Measurements from ENCODE around the gene CPA5.

DNA sequence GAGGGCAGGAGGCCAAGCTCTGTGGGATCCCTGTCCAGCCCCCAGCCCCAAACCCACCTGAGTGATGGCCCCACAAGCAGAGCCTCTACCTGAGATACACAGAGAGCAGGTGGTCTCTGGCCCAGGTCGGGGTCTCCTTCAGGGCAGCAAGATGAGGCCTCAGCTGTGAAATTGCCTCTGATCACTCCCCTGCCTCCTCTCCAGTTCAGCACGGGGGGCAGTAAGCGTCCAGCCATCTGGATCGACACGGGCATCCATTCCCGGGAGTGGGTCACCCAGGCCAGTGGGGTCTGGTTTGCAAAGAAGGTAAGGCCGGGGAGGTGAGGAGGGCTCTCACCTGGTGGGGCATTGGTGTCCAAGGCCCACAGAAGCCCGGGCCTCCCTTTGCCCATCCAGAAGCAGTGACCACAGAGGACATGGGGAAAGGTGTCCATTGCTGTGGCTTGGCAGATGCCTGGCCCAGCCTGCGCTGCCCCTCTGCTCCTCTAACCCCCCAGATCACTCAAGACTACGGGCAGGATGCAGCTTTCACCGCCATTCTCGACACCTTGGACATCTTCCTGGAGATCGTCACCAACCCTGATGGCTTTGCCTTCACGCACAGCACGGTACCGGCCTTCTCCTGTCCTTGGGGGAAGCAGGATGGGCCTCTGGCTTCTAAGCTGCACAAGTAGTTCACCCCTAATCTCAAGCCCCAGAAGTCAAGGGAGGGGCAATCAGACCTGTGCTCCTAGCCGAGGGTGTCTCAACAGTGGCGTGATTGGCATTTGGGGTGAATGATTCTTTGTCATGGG is 38.8 kb downstream of the CPA5 start:
- TF ChIP-seq STAT1 (conservative IDR thresholded peaks at IDR 0.05) (no peak), CTCF (IDR thresholded peaks at IDR 0.05 in 2 of 3, conservative IDR thresholded peaks at IDR 0.05 in 1 of 3; ENCODE audit: control insufficient read depth in 2 of 3, extremely low read depth in 1 of 3, insufficient read depth in 1 of 3, low read depth in 3 of 3, low read length in 3 of 3) (no peak), KDM1A (IDR thresholded peaks at IDR 0.05; ENCODE audit: borderline replicate concordance) (no peak), NRF1 (conservative IDR thresholded peaks at IDR 0.05; ENCODE audit: low read depth, low read length) (no peak), EGR1 (IDR thresholded peaks at IDR 0.05; ENCODE audit: borderline replicate concordance in 1 of 2, low read depth in 2 of 2, low read length in 2 of 2) (no peak), PAX8 (IDR thresholded peaks at IDR 0.05) (no peak), POLR2A (IDR thresholded peaks at IDR 0.05; ENCODE audit: low read depth, low read length) (no peak), ZNF24 (IDR thresholded peaks at IDR 0.05) (no peak), BHLHE40 (IDR thresholded peaks at IDR 0.05; ENCODE audit: borderline replicate concordance in 1 of 2, low read depth in 2 of 2, low read length in 1 of 2) (no peak), DPF2 (IDR thresholded peaks at IDR 0.05) (no peak), TBL1XR1 (IDR thresholded peaks at IDR 0.05; ENCODE audit: low read depth, low read length) (no peak)
- TF ChIP-seq, protein P1, sequence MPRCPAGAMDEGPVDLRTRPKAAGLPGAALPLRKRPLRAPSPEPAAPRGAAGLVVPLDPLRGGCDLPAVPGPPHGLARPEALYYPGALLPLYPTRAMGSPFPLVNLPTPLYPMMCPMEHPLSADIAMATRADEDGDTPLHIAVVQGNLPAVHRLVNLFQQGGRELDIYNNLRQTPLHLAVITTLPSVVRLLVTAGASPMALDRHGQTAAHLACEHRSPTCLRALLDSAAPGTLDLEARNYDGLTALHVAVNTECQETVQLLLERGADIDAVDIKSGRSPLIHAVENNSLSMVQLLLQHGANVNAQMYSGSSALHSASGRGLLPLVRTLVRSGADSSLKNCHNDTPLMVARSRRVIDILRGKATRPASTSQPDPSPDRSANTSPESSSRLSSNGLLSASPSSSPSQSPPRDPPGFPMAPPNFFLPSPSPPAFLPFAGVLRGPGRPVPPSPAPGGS (IDR thresholded peaks at IDR 0.05; ENCODE audit: borderline replicate concordance, insufficient read depth, low read depth, low read length, poor library complexity, severe bottlenecking): no peak
- TF ChIP-seq, protein P2, sequence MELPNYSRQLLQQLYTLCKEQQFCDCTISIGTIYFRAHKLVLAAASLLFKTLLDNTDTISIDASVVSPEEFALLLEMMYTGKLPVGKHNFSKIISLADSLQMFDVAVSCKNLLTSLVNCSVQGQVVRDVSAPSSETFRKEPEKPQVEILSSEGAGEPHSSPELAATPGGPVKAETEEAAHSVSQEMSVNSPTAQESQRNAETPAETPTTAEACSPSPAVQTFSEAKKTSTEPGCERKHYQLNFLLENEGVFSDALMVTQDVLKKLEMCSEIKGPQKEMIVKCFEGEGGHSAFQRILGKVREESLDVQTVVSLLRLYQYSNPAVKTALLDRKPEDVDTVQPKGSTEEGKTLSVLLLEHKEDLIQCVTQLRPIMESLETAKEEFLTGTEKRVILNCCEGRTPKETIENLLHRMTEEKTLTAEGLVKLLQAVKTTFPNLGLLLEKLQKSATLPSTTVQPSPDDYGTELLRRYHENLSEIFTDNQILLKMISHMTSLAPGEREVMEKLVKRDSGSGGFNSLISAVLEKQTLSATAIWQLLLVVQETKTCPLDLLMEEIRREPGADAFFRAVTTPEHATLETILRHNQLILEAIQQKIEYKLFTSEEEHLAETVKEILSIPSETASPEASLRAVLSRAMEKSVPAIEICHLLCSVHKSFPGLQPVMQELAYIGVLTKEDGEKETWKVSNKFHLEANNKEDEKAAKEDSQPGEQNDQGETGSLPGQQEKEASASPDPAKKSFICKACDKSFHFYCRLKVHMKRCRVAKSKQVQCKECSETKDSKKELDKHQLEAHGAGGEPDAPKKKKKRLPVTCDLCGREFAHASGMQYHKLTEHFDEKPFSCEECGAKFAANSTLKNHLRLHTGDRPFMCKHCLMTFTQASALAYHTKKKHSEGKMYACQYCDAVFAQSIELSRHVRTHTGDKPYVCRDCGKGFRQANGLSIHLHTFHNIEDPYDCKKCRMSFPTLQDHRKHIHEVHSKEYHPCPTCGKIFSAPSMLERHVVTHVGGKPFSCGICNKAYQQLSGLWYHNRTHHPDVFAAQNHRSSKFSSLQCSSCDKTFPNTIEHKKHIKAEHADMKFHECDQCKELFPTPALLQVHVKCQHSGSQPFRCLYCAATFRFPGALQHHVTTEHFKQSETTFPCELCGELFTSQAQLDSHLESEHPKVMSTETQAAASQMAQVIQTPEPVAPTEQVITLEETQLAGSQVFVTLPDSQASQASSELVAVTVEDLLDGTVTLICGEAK (IDR thresholded peaks at IDR 0.05; ENCODE audit: borderline replicate concordance): no peak
- TF ChIP-seq, protein P3, sequence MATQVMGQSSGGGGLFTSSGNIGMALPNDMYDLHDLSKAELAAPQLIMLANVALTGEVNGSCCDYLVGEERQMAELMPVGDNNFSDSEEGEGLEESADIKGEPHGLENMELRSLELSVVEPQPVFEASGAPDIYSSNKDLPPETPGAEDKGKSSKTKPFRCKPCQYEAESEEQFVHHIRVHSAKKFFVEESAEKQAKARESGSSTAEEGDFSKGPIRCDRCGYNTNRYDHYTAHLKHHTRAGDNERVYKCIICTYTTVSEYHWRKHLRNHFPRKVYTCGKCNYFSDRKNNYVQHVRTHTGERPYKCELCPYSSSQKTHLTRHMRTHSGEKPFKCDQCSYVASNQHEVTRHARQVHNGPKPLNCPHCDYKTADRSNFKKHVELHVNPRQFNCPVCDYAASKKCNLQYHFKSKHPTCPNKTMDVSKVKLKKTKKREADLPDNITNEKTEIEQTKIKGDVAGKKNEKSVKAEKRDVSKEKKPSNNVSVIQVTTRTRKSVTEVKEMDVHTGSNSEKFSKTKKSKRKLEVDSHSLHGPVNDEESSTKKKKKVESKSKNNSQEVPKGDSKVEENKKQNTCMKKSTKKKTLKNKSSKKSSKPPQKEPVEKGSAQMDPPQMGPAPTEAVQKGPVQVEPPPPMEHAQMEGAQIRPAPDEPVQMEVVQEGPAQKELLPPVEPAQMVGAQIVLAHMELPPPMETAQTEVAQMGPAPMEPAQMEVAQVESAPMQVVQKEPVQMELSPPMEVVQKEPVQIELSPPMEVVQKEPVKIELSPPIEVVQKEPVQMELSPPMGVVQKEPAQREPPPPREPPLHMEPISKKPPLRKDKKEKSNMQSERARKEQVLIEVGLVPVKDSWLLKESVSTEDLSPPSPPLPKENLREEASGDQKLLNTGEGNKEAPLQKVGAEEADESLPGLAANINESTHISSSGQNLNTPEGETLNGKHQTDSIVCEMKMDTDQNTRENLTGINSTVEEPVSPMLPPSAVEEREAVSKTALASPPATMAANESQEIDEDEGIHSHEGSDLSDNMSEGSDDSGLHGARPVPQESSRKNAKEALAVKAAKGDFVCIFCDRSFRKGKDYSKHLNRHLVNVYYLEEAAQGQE (IDR thresholded peaks at IDR 0.05; ENCODE audit: low read depth, low read length): no peak

All from GM12878 (cell line).